Right lobe of liver (tissue), 6 donors: ENCODE results near the gene SLC30A9. TPM values are rescaled to one million over a fixed set of nuclear protein-coding genes. Genes with fewer than 3 reads are reported as not detected.

Experiments
- ATAC-seq, 4 donors: fragments of 200-7000 bp; cut with Tn5 transposase; one replicate each; pipeline ENCODE4 v1.9.1; 2020; ENCODE audit warnings: mild to moderate bottlenecking in 4 of 4, moderate library complexity in 4 of 4
- DNase-seq, 3 donors: peaks; one replicate each; pipeline ENCODE4 v3.0.0-alpha.2; 2020
- H3K27ac ChIP-seq, 3 donors: fragments of 200-600 bp; one replicate each; pipeline ENCODE4 v1.8.0; 2022
- H3K27me3 ChIP-seq, 2 donors: fragments of 200-600 bp; one replicate each; pipeline ENCODE4 v1.8.0; 2022
- H3K36me3 ChIP-seq, 4 donors: fragments of 200-600 bp; sonication (generic) in 1 of 4; one replicate each; pipeline versions ENCODE4 v1.5.1 to v1.8.0; 2017 to 2022; ENCODE audit warnings: control low read depth in 1 of 4
- H3K4me1 ChIP-seq, 4 donors: fragments of 200-600 bp; sonication (generic) in 1 of 4; one replicate each; pipeline versions ENCODE4 v1.5.1 to v1.8.0; 2017 to 2022; ENCODE audit warnings: control low read depth in 1 of 4
- H3K4me3 ChIP-seq, 3 donors: fragments of 200-600 bp; one replicate each; pipeline ENCODE4 v1.8.0; 2022
- H3K9me3 ChIP-seq, 4 donors: fragments of 200-600 bp; sonication (generic) in 1 of 4; one replicate each; pipeline versions ENCODE4 v1.5.1 to v1.8.0; 2017 to 2022; ENCODE audit warnings: control low read depth in 1 of 4
- POLR2A ChIP-seq: fragments of 450-650 bp; IDR thresholded peaks from one replicate; pipeline ENCODE4 v1.6.1; 2017; ENCODE audit warnings: antibody characterized with exemption, mild to moderate bottlenecking
- WGBS: methylation state at CpG from one replicate; pipeline ENCODE4 v1.1.6; 2018; ENCODE audit warnings: low coverage, low lambda C conversion rate; ENCODE audit not compliant: insufficient coverage; ENCODE audit errors: missing lambda C conversion rate; 5-methylcytosine and 5-hydroxymethylcytosine counted together
- intact Hi-C, 2 donors: fragments of 100-400 bp; cut with DNase I; formaldehyde crosslinking; loops; one replicate each; pipeline versions ENCODE4 v1.11.2 to v1.14.1; 2022
- total RNA-seq, 6 experiments: library from RNA; depleted of rRNA in 2 of 6; stranded (reverse); fragments of >200 nt in 2 of 6; fragmentation: NEBNext Ultra II Directional in 3 of 6; extraction: Animal tissue kit (Norgen Biotek cat#: 25700) in 3 of 6; gene quantifications; one replicate each; pipeline versions ENCODE4 v1.1.0 to v1.2.4, GENCODE V29; 2016 to 2023
- TF ChIP-seq, protein P1 (sequence below), 4 donors: fragments of 200-600 bp in 3 of 4; fragments of 450-650 bp in 1 of 4; IDR thresholded peaks; one replicate each; pipeline versions ENCODE4 v1.5.1 to v1.8.0; 2016 to 2022; ENCODE audit warnings: antibody characterized with exemption in 4 of 4, mild to moderate bottlenecking in 2 of 4
- donor health status: DM: no; HTN: yes; CAD: no.
- donor health status: DM: no; HTN: no; CAD: no.
- donor health status: DM: no; HTN: no; CAD: no.
- donor health status: DM: no; HTN: yes; CAD: no.
- donor health status: DM: no; HTN: yes; CAD: no.

The SLC30A9 gene
- total RNA-seq, 6 experiments from 2014 or later, result 23.2 to 34.1 (median 25.6) TPM

DNA sequence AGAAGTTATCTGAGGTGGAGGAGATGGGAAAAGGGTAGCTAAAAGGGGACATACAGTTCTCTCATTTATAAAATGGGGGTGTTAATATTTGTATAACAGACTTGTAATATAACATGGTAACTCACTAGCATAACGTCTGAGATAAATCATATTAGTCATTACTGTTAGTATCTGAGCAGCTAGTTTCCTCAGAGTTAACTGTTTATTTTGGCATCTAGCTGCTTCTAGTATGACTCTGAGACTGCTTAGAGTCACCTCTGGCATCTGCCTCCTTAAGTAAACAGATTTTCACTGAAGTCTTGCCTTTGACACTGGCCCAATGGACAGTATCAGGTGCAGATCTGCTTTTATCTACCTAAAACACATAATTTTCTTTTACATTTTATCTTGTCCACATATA, 58.1 kb downstream of the SLC30A9 start:
- DNase-seq (no peak), ATAC-seq (no peak)
- 27% methylated on average over 1 of the region's 1 CpG for WGBS
- H3K27me3 ChIP-seq, result no peaks in the 10 kb centered on the region
- H3K4me3 ChIP-seq, result no peak overlapping the region
- intact Hi-C loops, result no loop called here
- H3K27ac ChIP-seq, result no peak overlapping the region
- TF ChIP-seq, protein P1, sequence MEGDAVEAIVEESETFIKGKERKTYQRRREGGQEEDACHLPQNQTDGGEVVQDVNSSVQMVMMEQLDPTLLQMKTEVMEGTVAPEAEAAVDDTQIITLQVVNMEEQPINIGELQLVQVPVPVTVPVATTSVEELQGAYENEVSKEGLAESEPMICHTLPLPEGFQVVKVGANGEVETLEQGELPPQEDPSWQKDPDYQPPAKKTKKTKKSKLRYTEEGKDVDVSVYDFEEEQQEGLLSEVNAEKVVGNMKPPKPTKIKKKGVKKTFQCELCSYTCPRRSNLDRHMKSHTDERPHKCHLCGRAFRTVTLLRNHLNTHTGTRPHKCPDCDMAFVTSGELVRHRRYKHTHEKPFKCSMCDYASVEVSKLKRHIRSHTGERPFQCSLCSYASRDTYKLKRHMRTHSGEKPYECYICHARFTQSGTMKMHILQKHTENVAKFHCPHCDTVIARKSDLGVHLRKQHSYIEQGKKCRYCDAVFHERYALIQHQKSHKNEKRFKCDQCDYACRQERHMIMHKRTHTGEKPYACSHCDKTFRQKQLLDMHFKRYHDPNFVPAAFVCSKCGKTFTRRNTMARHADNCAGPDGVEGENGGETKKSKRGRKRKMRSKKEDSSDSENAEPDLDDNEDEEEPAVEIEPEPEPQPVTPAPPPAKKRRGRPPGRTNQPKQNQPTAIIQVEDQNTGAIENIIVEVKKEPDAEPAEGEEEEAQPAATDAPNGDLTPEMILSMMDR (IDR thresholded peaks at IDR 0.05), result no peak
- TF ChIP-seq POLR2A, result no peak
- H3K9me3 ChIP-seq, result no peaks in the 10 kb centered on the region
- peaks cover 0 to 9% (median 3%) of the 10 kb centered on the region in 4 donors for H3K36me3 ChIP-seq
- H3K4me1 ChIP-seq, result no peaks in the 10 kb centered on the region

DNA sequence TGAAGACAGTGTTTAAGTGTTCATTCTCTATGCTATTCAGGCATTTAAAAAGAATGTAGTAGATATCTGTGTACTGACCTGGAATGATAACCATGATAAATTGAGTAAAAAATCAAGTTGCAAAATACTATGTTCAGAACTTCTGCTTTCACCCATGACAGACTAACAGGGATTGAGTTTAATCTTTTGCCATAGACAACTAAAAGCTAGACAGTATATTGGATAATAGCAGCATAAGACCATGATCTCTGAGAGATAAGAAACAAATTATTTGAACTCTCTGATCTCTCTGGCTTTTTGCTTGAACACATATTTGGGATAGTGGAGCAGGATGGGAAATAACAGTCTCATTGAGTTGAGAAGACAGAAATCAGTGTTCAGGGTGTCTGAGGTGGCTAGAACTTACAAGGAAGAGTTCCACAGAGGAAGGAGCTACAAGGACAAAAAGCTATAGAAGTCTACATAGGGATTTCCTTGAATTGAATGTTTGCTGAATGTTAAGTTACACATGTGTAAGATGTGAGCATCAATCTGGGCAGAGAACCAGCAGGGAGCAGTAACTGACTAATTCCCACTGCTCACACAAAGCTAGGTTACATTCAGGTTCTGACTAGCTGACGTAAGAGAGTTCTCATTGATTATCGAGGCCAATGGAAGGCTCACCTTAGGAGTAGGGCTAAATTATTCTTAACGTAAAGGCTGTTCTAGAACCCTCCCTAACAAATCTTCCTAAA, 60.4 kb downstream of the SLC30A9 start:
- TF ChIP-seq, protein P1 (IDR thresholded peaks at IDR 0.05), result no peak
- no peak for TF ChIP-seq POLR2A
- DNase-seq (no peak), ATAC-seq (no peak)
- peaks cover 0 to 7% (median 3%) of the 10 kb centered on the region in 4 donors for H3K36me3 ChIP-seq
- no peaks in the 10 kb centered on the region for H3K9me3 ChIP-seq
- H3K4me3 ChIP-seq, result no peak overlapping the region
- WGBS, result 100% methylated on average over 3 of the region's 3 CpGs
- no peaks in the 10 kb centered on the region for H3K4me1 ChIP-seq
- H3K27ac ChIP-seq, result no peak overlapping the region
- intact Hi-C loops, result no loop called here
- H3K27me3 ChIP-seq, result no peaks in the 10 kb centered on the region

DNA sequence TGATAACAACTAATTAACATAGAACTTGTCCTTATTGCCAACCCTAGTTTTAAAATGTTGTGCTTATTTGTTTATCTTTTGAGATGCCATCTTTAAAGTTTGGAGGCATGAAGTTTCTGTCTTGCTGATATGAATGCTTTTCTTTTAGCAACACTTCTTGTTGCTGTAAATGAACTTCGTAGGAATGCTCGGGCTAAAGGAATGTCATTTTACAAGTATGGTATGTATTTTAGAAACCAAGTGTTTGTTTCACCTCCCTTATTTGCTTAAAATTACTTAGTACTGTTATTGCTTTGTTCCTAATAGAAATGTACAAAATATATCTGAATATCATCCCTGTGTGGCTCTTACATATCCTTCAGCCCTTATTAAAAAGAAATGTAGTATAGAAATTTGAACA, 76.1 kb downstream of the SLC30A9 start:
- 100% methylated on average over 2 of the region's 2 CpGs for WGBS
- no peak for ATAC-seq
- Histone ChIP-seq H3K36me3 (peaks cover 0 to 21% (median 2%) of the 10 kb centered on the region in 4 donors), H3K27me3 (no peaks in the 10 kb centered on the region), H3K9me3 (no peaks in the 10 kb centered on the region), H3K4me1 (no peaks in the 10 kb centered on the region), H3K4me3 (no peak overlapping the region), H3K27ac (no peak overlapping the region)
- no peak for DNase-seq
- TF ChIP-seq POLR2A, result no peak
- TF ChIP-seq, protein P1 (IDR thresholded peaks at IDR 0.05), result no peak
- intact Hi-C loops, result no loop called here

DNA sequence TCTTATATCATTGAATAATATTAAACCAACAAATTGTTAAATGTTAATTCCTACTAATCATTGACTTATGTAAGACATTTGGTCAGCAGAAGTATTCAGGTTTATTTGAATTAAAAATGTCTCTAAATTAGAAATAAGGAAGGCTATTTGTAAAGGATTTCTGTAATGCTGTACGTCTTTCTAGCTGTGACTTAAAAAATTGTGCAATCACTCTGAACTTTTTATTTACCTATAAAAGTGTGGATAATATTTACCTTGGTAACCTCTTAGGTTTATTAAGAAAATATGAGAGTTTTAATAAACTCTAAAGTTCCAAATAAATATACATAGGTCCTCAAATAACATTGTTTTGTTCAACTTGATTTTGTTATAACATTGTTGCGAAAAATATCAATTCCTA, 76.9 kb downstream of the SLC30A9 start:
- intact Hi-C loops, result no loop called here
- Histone ChIP-seq H3K4me1 (no peaks in the 10 kb centered on the region), H3K27me3 (no peaks in the 10 kb centered on the region), H3K9me3 (no peaks in the 10 kb centered on the region), H3K36me3 (peaks cover 0 to 21% (median 2%) of the 10 kb centered on the region in 4 donors), H3K4me3 (no peak overlapping the region), H3K27ac (no peak overlapping the region)
- WGBS, result 50% methylated on average over 2 of the region's 2 CpGs
- ATAC-seq (no peak), DNase-seq (no peak)
- no peak for TF ChIP-seq POLR2A
- TF ChIP-seq, protein P1 (IDR thresholded peaks at IDR 0.05), result no peak
